Body of pancreas (tissue), 4 donors: ENCODE measurements around the gene DSCAM.

Experiments
- POLR2A ChIP-seq, 3 donors: fragments of 450-650 bp; IDR thresholded peaks; one replicate each; pipeline ENCODE4 v1.6.1; 2016; ENCODE audit warnings: antibody characterized with exemption in 3 of 3, mild to moderate bottlenecking in 2 of 3
- TF ChIP-seq, protein P1 (sequence below), 7 experiments: fragments of 450-650 bp in 4 of 7; fragments of 200-600 bp in 3 of 7; sonication (generic) in 3 of 7; IDR thresholded peaks; one replicate each; pipeline ENCODE4 v1.5.1; 2016 to 2019; ENCODE audit warnings: antibody characterized with exemption in 7 of 7

DNA sequence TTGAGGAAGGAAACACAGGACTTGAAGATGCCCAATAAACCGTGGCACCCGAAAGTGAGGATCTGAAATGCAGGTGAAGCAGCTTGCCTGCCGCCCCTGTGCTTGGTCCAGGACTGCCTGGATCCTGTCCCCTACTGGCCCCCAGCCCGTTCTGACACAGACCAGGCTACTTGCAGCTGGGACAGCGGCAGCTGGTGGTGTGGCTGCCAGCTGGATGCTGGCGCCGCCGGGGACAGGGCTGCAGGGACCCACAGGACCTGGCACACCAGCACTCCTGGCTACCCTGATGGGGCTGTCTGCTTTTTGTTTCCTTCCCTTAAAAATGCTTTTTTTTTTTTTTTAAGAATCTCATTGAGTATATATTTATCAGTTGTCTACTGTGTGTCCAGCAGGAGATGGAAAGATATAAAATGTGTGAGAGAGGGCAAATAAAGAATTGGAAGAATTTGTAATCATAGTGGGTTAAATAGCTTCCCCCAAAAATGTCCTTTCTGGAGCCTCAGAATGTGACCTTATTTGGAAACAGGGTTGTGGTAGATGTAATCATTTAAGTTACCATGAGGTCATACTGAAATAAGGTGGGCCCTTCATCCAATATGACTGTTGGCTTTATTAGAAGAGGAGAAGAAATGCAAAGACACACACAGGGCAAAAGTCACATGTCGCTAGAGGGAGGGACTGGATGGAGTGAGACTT is 165.6 kb downstream of the DSCAM start:
- TF ChIP-seq, protein P1, sequence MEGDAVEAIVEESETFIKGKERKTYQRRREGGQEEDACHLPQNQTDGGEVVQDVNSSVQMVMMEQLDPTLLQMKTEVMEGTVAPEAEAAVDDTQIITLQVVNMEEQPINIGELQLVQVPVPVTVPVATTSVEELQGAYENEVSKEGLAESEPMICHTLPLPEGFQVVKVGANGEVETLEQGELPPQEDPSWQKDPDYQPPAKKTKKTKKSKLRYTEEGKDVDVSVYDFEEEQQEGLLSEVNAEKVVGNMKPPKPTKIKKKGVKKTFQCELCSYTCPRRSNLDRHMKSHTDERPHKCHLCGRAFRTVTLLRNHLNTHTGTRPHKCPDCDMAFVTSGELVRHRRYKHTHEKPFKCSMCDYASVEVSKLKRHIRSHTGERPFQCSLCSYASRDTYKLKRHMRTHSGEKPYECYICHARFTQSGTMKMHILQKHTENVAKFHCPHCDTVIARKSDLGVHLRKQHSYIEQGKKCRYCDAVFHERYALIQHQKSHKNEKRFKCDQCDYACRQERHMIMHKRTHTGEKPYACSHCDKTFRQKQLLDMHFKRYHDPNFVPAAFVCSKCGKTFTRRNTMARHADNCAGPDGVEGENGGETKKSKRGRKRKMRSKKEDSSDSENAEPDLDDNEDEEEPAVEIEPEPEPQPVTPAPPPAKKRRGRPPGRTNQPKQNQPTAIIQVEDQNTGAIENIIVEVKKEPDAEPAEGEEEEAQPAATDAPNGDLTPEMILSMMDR (IDR thresholded peaks at IDR 0.05): no peak
- TF ChIP-seq POLR2A (IDR thresholded peaks at IDR 0.05): no peak
